GM23248 (cell line): ENCODE data around the gene TGM1.

ENCODE experiments used
- EZH2 ChIP-seq: fragments of 200-600 bp; sonication (generic); IDR thresholded peaks from 2 replicates; pipeline ENCODE4 v1.6.1; 2018; ENCODE audit warnings: antibody characterized with exemption, mild to moderate bottlenecking; ENCODE audit not compliant: insufficient read depth, poor library complexity, severe bottlenecking
- EZH2phosphoT487 ChIP-seq: fragments of 200-600 bp; sonication (generic); IDR thresholded peaks from 2 replicates; pipeline ENCODE4 v1.6.1; 2018; ENCODE audit warnings: antibody characterized with exemption, moderate library complexity, mild to moderate bottlenecking, low read depth; ENCODE audit not compliant: insufficient read depth

DNA sequence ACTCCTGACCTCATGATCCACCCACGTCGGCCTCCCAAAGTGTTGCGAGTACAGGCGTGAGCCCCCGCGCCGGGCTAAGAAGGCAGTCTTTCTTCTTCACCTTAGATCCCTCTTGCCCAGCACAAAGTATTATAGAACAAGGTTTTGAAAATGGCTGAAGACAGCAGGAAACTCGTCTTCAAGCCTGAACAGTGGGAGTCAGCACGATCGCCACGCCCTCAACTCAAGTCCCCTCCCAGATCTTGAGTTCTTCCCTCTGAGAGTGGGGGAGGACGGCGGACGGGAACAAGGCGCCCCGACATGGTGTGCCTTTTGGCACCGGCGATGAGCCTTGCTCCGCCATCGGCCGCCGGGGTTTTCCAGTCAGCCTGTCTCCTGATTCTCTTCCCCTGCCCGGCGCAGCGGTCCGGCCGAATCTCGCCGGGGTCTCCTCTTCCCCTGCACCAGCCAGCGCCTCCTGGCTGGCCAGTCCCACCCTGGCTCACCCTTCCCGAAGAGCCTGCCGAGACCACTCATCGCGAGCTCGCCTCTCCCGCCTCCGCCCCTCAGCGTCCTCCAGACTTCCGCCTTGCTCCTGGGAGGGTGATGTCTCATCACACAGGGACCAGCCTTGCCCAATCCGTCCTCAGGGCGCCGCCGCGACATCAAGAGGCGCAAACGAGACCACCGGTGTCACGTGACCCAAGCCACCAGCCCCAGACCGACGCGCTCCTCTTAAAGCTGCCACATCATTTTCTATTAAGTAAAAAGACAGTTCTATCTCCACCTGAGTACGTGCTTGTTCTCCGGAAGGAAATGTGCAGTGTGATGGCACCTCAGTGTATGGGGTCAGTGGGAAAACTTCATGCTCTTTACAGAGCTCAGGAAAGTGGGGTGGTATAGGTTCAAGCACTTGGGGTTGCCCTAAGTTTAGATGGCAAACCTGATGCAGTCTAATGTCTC lies 49.8 kb downstream of the TGM1 start, which contains the start of gene CHMP4A:
- no peak for TF ChIP-seq EZH2
- TF ChIP-seq EZH2phosphoT487 = no peak
